ENCODE results near the gene MYH15. TPM values are rescaled to one million over a fixed set of nuclear protein-coding genes. Genes with fewer than 3 reads are reported as not detected.

The MYH15 gene
- total and polyA plus RNA-seq, 4 donors: 0.01 to 0.08 (median 0.05) TPM; not detected in 1

DNA sequence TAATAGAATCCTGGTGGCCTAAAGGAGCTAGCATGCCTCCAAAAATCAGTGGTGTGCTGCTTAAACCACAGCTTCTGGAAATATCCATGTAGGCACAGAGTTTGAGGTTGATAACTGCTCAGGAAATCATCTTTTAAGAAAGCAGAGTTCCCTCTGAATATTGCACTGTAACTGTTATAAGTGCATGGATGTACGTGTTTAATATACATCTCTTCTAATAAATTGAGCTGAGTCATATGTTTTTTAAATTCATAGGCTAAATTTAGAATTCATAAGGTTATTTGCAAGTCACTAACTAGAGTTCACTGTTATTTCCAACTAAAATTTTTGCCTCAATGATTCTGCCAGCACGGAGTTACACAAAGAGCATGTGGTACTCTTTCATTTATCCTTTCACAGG is 68.9 kb downstream of the MYH15 start:
- 76% methylated on average over 2 of the region's 2 CpGs for WGBS
- no peak overlapping the region for H3K27ac ChIP-seq (ENCODE audit: low read depth in 1 of 2, low read length in 2 of 2)

DNA sequence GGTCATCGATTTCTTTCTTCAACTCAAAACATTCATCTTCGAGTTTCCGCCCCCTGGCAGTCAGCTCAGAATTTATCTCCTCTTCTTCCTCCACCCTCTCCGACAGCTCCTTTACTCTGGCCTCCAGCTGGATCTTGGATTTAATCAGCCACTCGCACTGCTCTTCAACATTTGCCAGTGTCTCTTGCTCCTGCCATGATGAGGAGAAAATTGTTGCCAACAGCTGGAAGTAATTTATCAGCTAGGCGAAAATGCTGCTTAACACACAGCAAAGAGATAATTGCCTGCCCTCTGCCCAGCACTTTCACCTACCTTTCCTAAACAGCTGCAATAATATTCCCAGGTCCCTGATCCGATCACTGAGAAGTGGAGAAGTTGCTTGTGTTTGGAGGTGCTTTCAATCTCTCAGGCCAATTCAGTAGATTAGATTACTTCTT is 69.3 kb downstream of the MYH15 start:
- no peak overlapping the region for H3K9ac ChIP-seq (ENCODE audit: low read depth in 1 of 2, low read length in 2 of 2)
- TF ChIP-seq JUND (IDR thresholded peaks at IDR 0.05) (no peak), EGR1 (IDR thresholded peaks at IDR 0.05; ENCODE audit: low read depth in 2 of 2) (no peak), TAF1 (conservative IDR thresholded peaks at IDR 0.05) (no peak), NR2F2 (IDR thresholded peaks at IDR 0.05) (no peak), RXRA (IDR thresholded peaks at IDR 0.05) (no peak), HNF4A (conservative IDR thresholded peaks at IDR 0.05) (no peak), RAD21 (IDR thresholded peaks at IDR 0.05) (no peak), SP1 (IDR thresholded peaks at IDR 0.05) (no peak), YY1 (IDR thresholded peaks at IDR 0.05) (no peak), GABPA (IDR thresholded peaks at IDR 0.05 in 1 of 2, conservative IDR thresholded peaks at IDR 0.05 in 1 of 2) (no peak), HNF4G (IDR thresholded peaks at IDR 0.05) (no peak), ATF3 (IDR thresholded peaks at IDR 0.05) (no peak), FOXA1 (IDR thresholded peaks at IDR 0.05) (no peak), FOXA2 (IDR thresholded peaks at IDR 0.05) (no peak), REST (IDR thresholded peaks at IDR 0.05) (no peak)
- TF ChIP-seq, protein P1, sequence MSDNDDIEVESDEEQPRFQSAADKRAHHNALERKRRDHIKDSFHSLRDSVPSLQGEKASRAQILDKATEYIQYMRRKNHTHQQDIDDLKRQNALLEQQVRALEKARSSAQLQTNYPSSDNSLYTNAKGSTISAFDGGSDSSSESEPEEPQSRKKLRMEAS (IDR thresholded peaks at IDR 0.05): no peak
- TF ChIP-seq, protein P2, sequence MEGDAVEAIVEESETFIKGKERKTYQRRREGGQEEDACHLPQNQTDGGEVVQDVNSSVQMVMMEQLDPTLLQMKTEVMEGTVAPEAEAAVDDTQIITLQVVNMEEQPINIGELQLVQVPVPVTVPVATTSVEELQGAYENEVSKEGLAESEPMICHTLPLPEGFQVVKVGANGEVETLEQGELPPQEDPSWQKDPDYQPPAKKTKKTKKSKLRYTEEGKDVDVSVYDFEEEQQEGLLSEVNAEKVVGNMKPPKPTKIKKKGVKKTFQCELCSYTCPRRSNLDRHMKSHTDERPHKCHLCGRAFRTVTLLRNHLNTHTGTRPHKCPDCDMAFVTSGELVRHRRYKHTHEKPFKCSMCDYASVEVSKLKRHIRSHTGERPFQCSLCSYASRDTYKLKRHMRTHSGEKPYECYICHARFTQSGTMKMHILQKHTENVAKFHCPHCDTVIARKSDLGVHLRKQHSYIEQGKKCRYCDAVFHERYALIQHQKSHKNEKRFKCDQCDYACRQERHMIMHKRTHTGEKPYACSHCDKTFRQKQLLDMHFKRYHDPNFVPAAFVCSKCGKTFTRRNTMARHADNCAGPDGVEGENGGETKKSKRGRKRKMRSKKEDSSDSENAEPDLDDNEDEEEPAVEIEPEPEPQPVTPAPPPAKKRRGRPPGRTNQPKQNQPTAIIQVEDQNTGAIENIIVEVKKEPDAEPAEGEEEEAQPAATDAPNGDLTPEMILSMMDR (IDR thresholded peaks at IDR 0.05; ENCODE audit: low read depth, low read length, missing input control): no peak
- TF ChIP-seq, protein P3, sequence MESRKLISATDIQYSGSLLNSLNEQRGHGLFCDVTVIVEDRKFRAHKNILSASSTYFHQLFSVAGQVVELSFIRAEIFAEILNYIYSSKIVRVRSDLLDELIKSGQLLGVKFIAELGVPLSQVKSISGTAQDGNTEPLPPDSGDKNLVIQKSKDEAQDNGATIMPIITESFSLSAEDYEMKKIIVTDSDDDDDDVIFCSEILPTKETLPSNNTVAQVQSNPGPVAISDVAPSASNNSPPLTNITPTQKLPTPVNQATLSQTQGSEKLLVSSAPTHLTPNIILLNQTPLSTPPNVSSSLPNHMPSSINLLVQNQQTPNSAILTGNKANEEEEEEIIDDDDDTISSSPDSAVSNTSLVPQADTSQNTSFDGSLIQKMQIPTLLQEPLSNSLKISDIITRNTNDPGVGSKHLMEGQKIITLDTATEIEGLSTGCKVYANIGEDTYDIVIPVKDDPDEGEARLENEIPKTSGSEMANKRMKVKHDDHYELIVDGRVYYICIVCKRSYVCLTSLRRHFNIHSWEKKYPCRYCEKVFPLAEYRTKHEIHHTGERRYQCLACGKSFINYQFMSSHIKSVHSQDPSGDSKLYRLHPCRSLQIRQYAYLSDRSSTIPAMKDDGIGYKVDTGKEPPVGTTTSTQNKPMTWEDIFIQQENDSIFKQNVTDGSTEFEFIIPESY (IDR thresholded peaks at IDR 0.05): no peak
- H3K27ac ChIP-seq (ENCODE audit: low read depth in 1 of 2, low read length in 2 of 2): no peak overlapping the region
- no peak overlapping the region for H3K4me3 ChIP-seq (ENCODE audit: low read depth in 1 of 3, low read length in 3 of 3)
- WGBS: 82% methylated on average over 7 of the region's 7 CpGs
- no peaks in the 10 kb centered on the region for H3K4me1 ChIP-seq (ENCODE audit: control insufficient read depth in 4 of 4, insufficient read depth in 4 of 4, low read length in 3 of 4)
- H3K36me3 ChIP-seq (ENCODE audit: control insufficient read depth in 4 of 4, insufficient read depth in 3 of 4, low read depth in 1 of 4, low read length in 3 of 4): no peaks in the 10 kb centered on the region
- no peak for DNase-seq (ENCODE audit: low spot score)
- H3K9me3 ChIP-seq (ENCODE audit: control insufficient read depth in 4 of 4, low read length in 3 of 4): peaks cover 0 to 4% (median under 1%) of the 10 kb centered on the region in 4 donors
- H3K27me3 ChIP-seq (ENCODE audit: control insufficient read depth in 4 of 4, insufficient read depth in 4 of 4, low read length in 3 of 4): no peaks in the 10 kb centered on the region

More for the DNA sequence above, 68.9 kb downstream of the MYH15 start:
- H3K27me3 ChIP-seq (ENCODE audit: control insufficient read depth in 4 of 4, insufficient read depth in 4 of 4, low read length in 3 of 4): no peaks in the 10 kb centered on the region
- no peak overlapping the region for H3K4me3 ChIP-seq (ENCODE audit: low read depth in 1 of 3, low read length in 3 of 3)
- peaks cover 0 to 4% (median 1%) of the 10 kb centered on the region in 4 donors for H3K9me3 ChIP-seq (ENCODE audit: control insufficient read depth in 4 of 4, low read length in 3 of 4)
- no peak overlapping the region for H3K9ac ChIP-seq (ENCODE audit: low read depth in 1 of 2, low read length in 2 of 2)
- H3K36me3 ChIP-seq (ENCODE audit: control insufficient read depth in 4 of 4, insufficient read depth in 3 of 4, low read depth in 1 of 4, low read length in 3 of 4): no peaks in the 10 kb centered on the region
- H3K4me1 ChIP-seq (ENCODE audit: control insufficient read depth in 4 of 4, insufficient read depth in 4 of 4, low read length in 3 of 4): no peaks in the 10 kb centered on the region
- DNase-seq (ENCODE audit: low spot score): no peak
- TF ChIP-seq HNF4A (conservative IDR thresholded peaks at IDR 0.05): no peak
- TF ChIP-seq, protein P1 (IDR thresholded peaks at IDR 0.05): no peak
- no peak for TF ChIP-seq SP1 (IDR thresholded peaks at IDR 0.05)
- TF ChIP-seq RAD21 (IDR thresholded peaks at IDR 0.05): no peak
- TF ChIP-seq ATF3 (IDR thresholded peaks at IDR 0.05): no peak
- no peak for TF ChIP-seq EGR1 (IDR thresholded peaks at IDR 0.05; ENCODE audit: low read depth in 2 of 2)
- TF ChIP-seq, protein P2 (IDR thresholded peaks at IDR 0.05; ENCODE audit: low read depth, low read length, missing input control): no peak

All from liver (tissue), 9 donors.